ENCODE measurements around the gene ARNT2.

- no peak for TF ChIP-seq POLR2A (IDR thresholded peaks at IDR 0.05)
- no peak for TF ChIP-seq CTCF (IDR thresholded peaks at IDR 0.05)
- no peak for TF ChIP-seq POLR2AphosphoS5 (IDR thresholded peaks at IDR 0.05)
Observed at GRCh38 chr15:80420658-80421057, 16.5 kb downstream of the ARNT2 start.
